Adrenal gland (tissue), 5 donors: ENCODE measurements around the gene SLFNL1.

Source experiments
- CTCF ChIP-seq, 6 experiments: fragments of 450-650 bp in 4 of 6; fragments of 200-600 bp in 2 of 6; sonication (generic) in 1 of 6; IDR thresholded peaks; 1 replicate in 5 of 6; 2 replicates in 1 of 6; pipeline versions ENCODE4 v1.5.1 to v1.8.0; 2016 to 2021; ENCODE audit warnings: antibody characterized with exemption in 6 of 6, mild to moderate bottlenecking in 2 of 6, moderate library complexity in 1 of 6
- POLR2A ChIP-seq, 2 donors: fragments of 450-650 bp; IDR thresholded peaks; one replicate each; pipeline ENCODE4 v1.6.1; 2017; ENCODE audit warnings: antibody characterized with exemption in 2 of 2, mild to moderate bottlenecking in 2 of 2, moderate library complexity in 1 of 2
- donor health status: DM: no; HTN: no; CAD: no.

- no peak for TF ChIP-seq CTCF (IDR thresholded peaks at IDR 0.05)
- TF ChIP-seq POLR2A (IDR thresholded peaks at IDR 0.05), result no peak
Observed at GRCh38 chr1:41024953-41025352, 3.4 kb upstream of the SLFNL1 start.
